T-helper 1 cell treated with Interleukin-12 subunit alpha and Interleukin-12 subunit beta and Interleukin-4 antibody, amounts not matched to agents 30 ng/mL and 1 ng/mL, for 36 hours (primary cell): ENCODE data around the gene DOCK4. TPM values are rescaled to one million over a fixed set of nuclear protein-coding genes. Genes with fewer than 3 reads are reported as not detected.

ENCODE experiments used
- intact Hi-C: fragments of 100-400 bp; cut with micrococcal nuclease; formaldehyde crosslinking; loops from one replicate; pipeline ENCODE4 v1.15.1; 2024
- total RNA-seq: library from RNA; stranded (reverse); gene quantifications from 2 replicates; pipeline ENCODE4 v1.2.3, GENCODE V29; 2022

Gene DOCK4
- total RNA-seq, 1 donor from 2014 or later, result 0.27 TPM

- intact Hi-C loops, result no loop called here
These were observed 147.5 kb downstream of the DOCK4 start for GRCh38 chr7:112058686-112059085.

- intact Hi-C loops, result no loop called here
These were observed 149.8 kb downstream of the DOCK4 start for GRCh38 chr7:112056409-112056808.

- intact Hi-C loops, result no loop called here
These were observed 152.5 kb downstream of the DOCK4 start for GRCh38 chr7:112053737-112054069.

GRCh38 chr7:112052993-112053736, 153.0 kb downstream of the DOCK4 start:
- intact Hi-C loops, result no loop called here

GRCh38 chr7:112052498-112052897, 153.7 kb downstream of the DOCK4 start:
- intact Hi-C loops, result no loop called here

- intact Hi-C loops, result no loop called here
These were observed 155.8 kb downstream of the DOCK4 start for GRCh38 chr7:112050250-112050881.

GRCh38 chr7:112049555-112050249, 156.5 kb downstream of the DOCK4 start:
- intact Hi-C loops, result no loop called here

GRCh38 chr7:112047421-112047820, 158.8 kb downstream of the DOCK4 start:
- intact Hi-C loops, result no loop called here

- intact Hi-C loops, result no loop called here
These were observed 161.0 kb downstream of the DOCK4 start for GRCh38 chr7:112045222-112045621.

GRCh38 chr7:112042631-112043030, 163.6 kb downstream of the DOCK4 start:
- intact Hi-C loops, result no loop called here

GRCh38 chr7:112038353-112038752, 167.8 kb downstream of the DOCK4 start:
- intact Hi-C loops, result no loop called here

- intact Hi-C loops, result no loop called here
These were observed 170.1 kb downstream of the DOCK4 start for GRCh38 chr7:112036071-112036470.

- intact Hi-C loops, result no loop called here
These were observed 174.5 kb downstream of the DOCK4 start for GRCh38 chr7:112031689-112032088.

GRCh38 chr7:112025556-112025955, 180.6 kb downstream of the DOCK4 start:
- intact Hi-C loops, result no loop called here

GRCh38 chr7:112023786-112024185, 182.4 kb downstream of the DOCK4 start:
- intact Hi-C loops, result no loop called here

GRCh38 chr7:112023282-112023681, 182.9 kb downstream of the DOCK4 start:
- intact Hi-C loops, result no loop called here

- intact Hi-C loops, result no loop called here
These were observed 184.1 kb downstream of the DOCK4 start for GRCh38 chr7:112022128-112022527.

GRCh38 chr7:112021379-112022044, 184.7 kb downstream of the DOCK4 start:
- intact Hi-C loops, result no loop called here

GRCh38 chr7:112020800-112021199, 185.4 kb downstream of the DOCK4 start:
- intact Hi-C loops, result no loop called here

GRCh38 chr7:112019932-112020331, 186.3 kb downstream of the DOCK4 start:
- intact Hi-C loops, result no loop called here

- intact Hi-C loops, result no loop called here
These were observed 187.7 kb downstream of the DOCK4 start for GRCh38 chr7:112018305-112019030.
